GM23248 (cell line): ENCODE results near the gene KCTD5.

Source experiments
- EZH2 ChIP-seq: fragments of 200-600 bp; sonication (generic); IDR thresholded peaks from 2 replicates; pipeline ENCODE4 v1.6.1; 2018; ENCODE audit warnings: antibody characterized with exemption, mild to moderate bottlenecking; ENCODE audit not compliant: insufficient read depth, poor library complexity, severe bottlenecking
- EZH2phosphoT487 ChIP-seq: fragments of 200-600 bp; sonication (generic); IDR thresholded peaks from 2 replicates; pipeline ENCODE4 v1.6.1; 2018; ENCODE audit warnings: antibody characterized with exemption, moderate library complexity, mild to moderate bottlenecking, low read depth; ENCODE audit not compliant: insufficient read depth

DNA sequence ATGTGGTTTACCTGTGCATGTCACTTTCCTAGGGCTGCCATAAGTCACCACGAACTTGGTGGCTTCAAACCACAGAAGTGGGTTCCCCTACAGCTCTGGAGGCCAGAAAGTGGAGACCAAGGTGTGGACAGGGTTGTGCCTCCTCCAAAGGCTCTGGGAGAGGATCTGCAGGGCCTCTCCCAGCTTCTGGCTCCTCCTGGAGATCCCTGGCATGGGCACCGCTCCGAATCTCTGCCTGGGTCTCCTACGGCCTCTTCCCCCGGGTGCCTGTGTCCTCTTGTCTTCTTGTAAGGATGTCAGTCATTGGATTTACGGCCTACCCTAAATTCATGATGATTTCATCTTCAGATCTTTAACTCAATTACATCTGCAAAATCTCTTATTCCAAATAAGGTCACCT lies 67.6 kb downstream of the KCTD5 start:
- TF ChIP-seq EZH2 = no peak
- no peak for TF ChIP-seq EZH2phosphoT487
